Subcutaneous abdominal adipose tissue (tissue), 5 donors: ENCODE data around the gene STK32C.

Source experiments
- H3K27ac ChIP-seq: one replicate; pipeline ENCODE4 v1.7.0; 2013; ENCODE audit warnings: low read depth, mild to moderate bottlenecking, inconsistent platforms, low read length, moderate library complexity
- H3K27me3 ChIP-seq, 5 donors: one replicate each; pipeline ENCODE4 v1.7.0; 2013; ENCODE audit warnings: low read length in 5 of 5, inconsistent platforms in 1 of 5; ENCODE audit not compliant: control insufficient read depth in 5 of 5, insufficient read depth in 4 of 5
- H3K36me3 ChIP-seq, 5 donors: one replicate each; pipeline ENCODE4 v1.7.0; 2013; ENCODE audit warnings: low read length in 5 of 5; ENCODE audit not compliant: control insufficient read depth in 5 of 5, insufficient read depth in 5 of 5
- H3K4me1 ChIP-seq, 5 donors: one replicate each; pipeline ENCODE4 v1.7.0; 2013; ENCODE audit warnings: low read length in 5 of 5, mild to moderate bottlenecking in 3 of 5, moderate library complexity in 1 of 5; ENCODE audit not compliant: control insufficient read depth in 5 of 5, insufficient read depth in 5 of 5
- H3K4me3 ChIP-seq, 5 donors: one replicate each; pipeline ENCODE4 v1.7.0; 2013; ENCODE audit warnings: low read length in 5 of 5, low read depth in 1 of 5
- H3K9ac ChIP-seq, 5 donors: one replicate each; pipeline ENCODE4 v1.7.0; 2013; ENCODE audit warnings: low read length in 5 of 5, mild to moderate bottlenecking in 4 of 5, moderate library complexity in 3 of 5
- H3K9me3 ChIP-seq, 5 donors: one replicate each; pipeline ENCODE4 v1.7.0; 2013; ENCODE audit warnings: low read length in 5 of 5; ENCODE audit not compliant: control insufficient read depth in 5 of 5
- donor health status: healthy.
- donor health status: healthy.
- donor health status: healthy.
- donor health status: healthy.
- donor health status: healthy.

The STK32C gene

GRCh38 chr10:132189016-132189415, 118.7 kb downstream of the STK32C start:
- Histone ChIP-seq H3K4me3 (no peak overlapping the region), H3K9me3 (no peaks in the 10 kb centered on the region), H3K36me3 (no peaks in the 10 kb centered on the region), H3K4me1 (peaks cover 2 to 26% (median 21%) of the 10 kb centered on the region in 5 donors), H3K9ac (no peak overlapping the region), H3K27ac (no peak overlapping the region), H3K27me3 (peaks cover 10 to 54% (median 45%) of the 10 kb centered on the region in 5 donors)

GRCh38 chr10:132188331-132188730, 119.4 kb downstream of the STK32C start:
- Histone ChIP-seq H3K27me3 (peaks cover 10 to 53% (median 43%) of the 10 kb centered on the region in 5 donors), H3K4me1 (peaks cover 2 to 26% (median 21%) of the 10 kb centered on the region in 5 donors), H3K27ac (no peak overlapping the region)

GRCh38 chr10:132187430-132188138, 120.2 kb downstream of the STK32C start:
- Histone ChIP-seq H3K9ac (no peak overlapping the region), H3K27ac (no peak overlapping the region), H3K4me1 (peaks cover 2 to 26% (median 21%) of the 10 kb centered on the region in 5 donors), H3K4me3 (peak overlapping the region in 2 of 5 donors; percentile 47 to 51), H3K9me3 (no peaks in the 10 kb centered on the region), H3K27me3 (peaks cover 10 to 46% (median 43%) of the 10 kb centered on the region in 5 donors), H3K36me3 (no peaks in the 10 kb centered on the region)

More at GRCh38 chr10:132188331-132188730, 119.4 kb downstream of the STK32C start:
- Histone ChIP-seq H3K9me3 (no peaks in the 10 kb centered on the region), H3K9ac (no peak overlapping the region), H3K36me3 (no peaks in the 10 kb centered on the region), H3K4me3 (no peak overlapping the region)

GRCh38 chr10:132186488-132187429, 121.0 kb downstream of the STK32C start, which contains the start of gene DPYSL4:
DPYSL4 (plus strand) TSS chr10:132186948; CDS start chr10:132187064, 116 bp downstream.
- no peak within 1 kb of the TSS for H3K27ac ChIP-seq
- H3K4me3 ChIP-seq = peak within 1 kb of the TSS in 3 of 5 donors; percentile 45 to 56 (median 47)
- H3K9ac ChIP-seq = no peak within 1 kb of the TSS

GRCh38 chr10:132185601-132186487, 121.9 kb downstream of the STK32C start:
- H3K27ac ChIP-seq = no peak overlapping the region
- peak overlapping the region in 3 of 5 donors; percentile 45 to 56 (median 45) for H3K4me3 ChIP-seq
- H3K36me3 ChIP-seq = no peaks in the 10 kb centered on the region
- no peak overlapping the region for H3K9ac ChIP-seq
- H3K27me3 ChIP-seq = peaks cover 10 to 46% (median 43%) of the 10 kb centered on the region in 5 donors
- H3K4me1 ChIP-seq = peaks cover 0 to 26% (median 21%) of the 10 kb centered on the region in 5 donors
- no peaks in the 10 kb centered on the region for H3K9me3 ChIP-seq

More at GRCh38 chr10:132186488-132187429, 121.0 kb downstream of the STK32C start, which contains the start of gene DPYSL4:
- Histone ChIP-seq H3K9me3 (no peaks in the 10 kb centered on the region), H3K36me3 (no peaks in the 10 kb centered on the region), H3K27me3 (peaks cover 10 to 46% (median 43%) of the 10 kb centered on the region in 5 donors), H3K4me1 (peaks cover 0 to 26% (median 21%) of the 10 kb centered on the region in 5 donors)

GRCh38 chr10:132184816-132185593, 122.7 kb downstream of the STK32C start:
- no peak overlapping the region for H3K9ac ChIP-seq
- H3K27ac ChIP-seq = no peak overlapping the region
- peak overlapping the region in 1 of 5 donors; percentile 55 for H3K4me3 ChIP-seq
- peaks cover 10 to 44% (median 42%) of the 10 kb centered on the region in 5 donors for H3K27me3 ChIP-seq
- H3K4me1 ChIP-seq = peaks cover 0 to 26% (median 21%) of the 10 kb centered on the region in 5 donors
- H3K36me3 ChIP-seq = no peaks in the 10 kb centered on the region
- no peaks in the 10 kb centered on the region for H3K9me3 ChIP-seq

GRCh38 chr10:132183046-132183445, 124.7 kb downstream of the STK32C start:
- Histone ChIP-seq H3K4me1 (peaks cover 0 to 26% (median 20%) of the 10 kb centered on the region in 5 donors), H3K9ac (no peak overlapping the region), H3K27me3 (peaks cover 4 to 40% (median 33%) of the 10 kb centered on the region in 5 donors), H3K4me3 (no peak overlapping the region), H3K36me3 (no peaks in the 10 kb centered on the region), H3K9me3 (no peaks in the 10 kb centered on the region), H3K27ac (no peak overlapping the region)

GRCh38 chr10:132182591-132182990, 125.2 kb downstream of the STK32C start:
- no peak overlapping the region for H3K9ac ChIP-seq
- H3K4me3 ChIP-seq = no peak overlapping the region
- peaks cover 0 to under 1% (median 0%) of the 10 kb centered on the region in 5 donors for H3K36me3 ChIP-seq
- H3K27ac ChIP-seq = no peak overlapping the region
- peaks cover 0 to 23% (median 16%) of the 10 kb centered on the region in 5 donors for H3K4me1 ChIP-seq
- H3K27me3 ChIP-seq = peaks cover 0 to 40% (median 33%) of the 10 kb centered on the region in 5 donors
- no peaks in the 10 kb centered on the region for H3K9me3 ChIP-seq
